Measurements from ENCODE around the gene RSF1. TPM values are rescaled to one million over a fixed set of nuclear protein-coding genes. Genes with fewer than 3 reads are reported as not detected.
"Not testable (repeated sequence)": the region's sequence is repeated elsewhere in the genome, so short reads cannot be mapped to it uniquely, and the experiment has no call there.

Gene RSF1
- polyA plus RNA-seq, 3 donors from 2014 or later = 16.4 to 50.2 (median 37.0) TPM

GRCh38 chr11:77637345-77638165, 183.0 kb downstream of the RSF1 start, which contains the start of gene CLNS1A:
TSS of gene CLNS1A (minus strand) at chr11:77637794. CDS start at chr11:77637714, 80 bp downstream.
- Mint-ChIP-seq H3K36me3 (peaks cover 0 to 4% (median 3%) of the 10 kb centered on the region in 3 donors), H3K9me3 (peaks cover 0 to 4% (median 0%) of the 10 kb centered on the region in 6 donors), H3K27ac (peak within 1 kb of the TSS; percentile 53 to 97 (median 95)), H3K27me3 (ENCODE audit: low read depth in 3 of 3) (peaks cover 0 to 4% (median 4%) of the 10 kb centered on the region in 3 donors), H3K4me1 (peaks cover 37 to 41% of the 10 kb centered on the region in 2 donors), H3K4me3 (peak within 1 kb of the TSS; percentile 97 to 99 (median 97))
- peak; percentile 65 to 78 (median 75) for DNase-seq

- Mint-ChIP-seq H3K4me3 (peak overlapping the region; percentile 97 to 99 (median 97)), H3K36me3 (peaks cover 0 to 4% (median 3%) of the 10 kb centered on the region in 3 donors), H3K4me1 (peaks cover 39 to 41% of the 10 kb centered on the region in 2 donors)
Observed at GRCh38 chr11:77636731-77637344, 183.7 kb downstream of the RSF1 start.

GRCh38 chr11:77633926-77634325, 186.6 kb downstream of the RSF1 start:
- H3K4me3 Mint-ChIP-seq; H3K27me3 Mint-ChIP-seq (ENCODE audit: low read depth in 3 of 3); H3K36me3 Mint-ChIP-seq; DNase-seq; H3K9me3 Mint-ChIP-seq: not testable (repeated sequence)
- peak overlapping the region in 1 of 6 donors; percentile 22 for H3K27ac Mint-ChIP-seq
- H3K4me1 Mint-ChIP-seq = peaks cover 44 to 55% of the 10 kb centered on the region in 2 donors

More at GRCh38 chr11:77636731-77637344, 183.7 kb downstream of the RSF1 start:
- Mint-ChIP-seq H3K9me3 (peaks cover 0 to 4% (median 0%) of the 10 kb centered on the region in 6 donors), H3K27me3 (ENCODE audit: low read depth in 3 of 3) (peaks cover 0 to 4% (median 4%) of the 10 kb centered on the region in 3 donors), H3K27ac (peak overlapping the region; percentile 31 to 70 (median 56))
- DNase-seq = no peak

GRCh38 chr11:77630157-77630710, 190.3 kb downstream of the RSF1 start:
- Mint-ChIP-seq H3K4me1 (peaks cover 19 to 25% of the 10 kb centered on the region in 2 donors), H3K36me3 (peaks cover 0 to 6% (median 1%) of the 10 kb centered on the region in 3 donors), H3K27me3 (ENCODE audit: low read depth in 3 of 3) (peaks cover 0 to 1% (median 0%) of the 10 kb centered on the region in 3 donors), H3K9me3 (no peaks in the 10 kb centered on the region), H3K27ac (no peak overlapping the region), H3K4me3 (no peak overlapping the region)
- DNase-seq = no peak

- peaks cover 16 to 41% (median 29%) of the 10 kb centered on the region in 3 donors for H3K36me3 Mint-ChIP-seq
Observed at GRCh38 chr11:77619576-77620198, 200.8 kb downstream of the RSF1 start.

GRCh38 chr11:77617892-77618291, 202.6 kb downstream of the RSF1 start:
- Mint-ChIP-seq H3K27ac (no peak overlapping the region), H3K27me3 (ENCODE audit: low read depth in 3 of 3) (no peaks in the 10 kb centered on the region), H3K4me1 (no peaks in the 10 kb centered on the region), H3K9me3 (no peaks in the 10 kb centered on the region), H3K36me3 (peaks cover 16 to 40% (median 22%) of the 10 kb centered on the region in 3 donors), H3K4me3 (no peak overlapping the region)
- no peak for DNase-seq

More at GRCh38 chr11:77619576-77620198, 200.8 kb downstream of the RSF1 start:
- Mint-ChIP-seq H3K4me3 (no peak overlapping the region), H3K9me3 (no peaks in the 10 kb centered on the region), H3K27ac (no peak overlapping the region), H3K27me3 (ENCODE audit: low read depth in 3 of 3) (peaks cover 0 to 2% (median 0%) of the 10 kb centered on the region in 3 donors), H3K4me1 (no peaks in the 10 kb centered on the region)
- peak; percentile 6 to 31 (median 13) for DNase-seq

- Mint-ChIP-seq H3K4me1 (no peaks in the 10 kb centered on the region), H3K27me3 (ENCODE audit: low read depth in 3 of 3) (no peaks in the 10 kb centered on the region), H3K36me3 (peaks cover 12 to 42% (median 17%) of the 10 kb centered on the region in 3 donors), H3K9me3 (no peaks in the 10 kb centered on the region), H3K4me3 (no peak overlapping the region), H3K27ac (no peak overlapping the region)
- no peak for DNase-seq
Observed at GRCh38 chr11:77611921-77612320, 208.6 kb downstream of the RSF1 start.

Other genes with a start within 250 kb of the RSF1 start
- gene AQP11, start 230.8 kb downstream of the RSF1 start, polyA plus RNA-seq = 1 to 10 TPM in 1 of 3 donors, under 1 TPM in 2; 0.58 to 1.1 (median 0.78) TPM
- gene CLNS1A, start 182.9 kb downstream of the RSF1 start, polyA plus RNA-seq = 100 to 1,000 TPM in 1 of 3 donors, 10 to 100 TPM in 2; 74.7 to 120 (median 82.0) TPM
- gene AAMDC, start 422 bp upstream of the RSF1 start, polyA plus RNA-seq = 10 to 100 TPM; 14.8 to 23.7 (median 18.1) TPM
- gene INTS4, start 173.9 kb upstream of the RSF1 start, polyA plus RNA-seq = 10 to 100 TPM; 27.1 to 57.8 (median 42.4) TPM
- under 1 TPM in 1 of 3 donors, not detected in 2; 0.82 TPM for gene KCTD14, start 202.6 kb upstream of the RSF1 start, polyA plus RNA-seq
- under 1 TPM in 1 of 3 donors, not detected in 2; 0.18 TPM for gene THRSP, start 243.1 kb upstream of the RSF1 start, polyA plus RNA-seq

Data from immature natural killer cell (primary cell).